Measurements from ENCODE around the gene DDX39B. TPM values are rescaled to one million over a fixed set of nuclear protein-coding genes. Genes with fewer than 3 reads are reported as not detected.

DDX39B gene
- total RNA-seq, 1 donor from 2014 or later, result 230 TPM

DNA sequence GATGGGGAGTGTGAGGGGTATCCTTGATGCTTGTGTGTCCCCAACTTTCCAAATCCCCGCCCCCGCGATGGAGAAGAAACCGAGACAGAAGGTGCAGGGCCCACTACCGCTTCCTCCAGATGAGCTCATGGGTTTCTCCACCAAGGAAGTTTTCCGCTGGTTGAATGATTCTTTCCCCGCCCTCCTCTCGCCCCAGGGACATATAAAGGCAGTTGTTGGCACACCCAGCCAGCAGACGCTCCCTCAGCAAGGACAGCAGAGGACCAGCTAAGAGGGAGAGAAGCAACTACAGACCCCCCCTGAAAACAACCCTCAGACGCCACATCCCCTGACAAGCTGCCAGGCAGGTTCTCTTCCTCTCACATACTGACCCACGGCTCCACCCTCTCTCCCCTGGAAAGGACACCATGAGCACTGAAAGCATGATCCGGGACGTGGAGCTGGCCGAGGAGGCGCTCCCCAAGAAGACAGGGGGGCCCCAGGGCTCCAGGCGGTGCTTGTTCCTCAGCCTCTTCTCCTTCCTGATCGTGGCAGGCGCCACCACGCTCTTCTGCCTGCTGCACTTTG is 33.6 kb upstream of the DDX39B start, which contains the start of gene TNF:
Gene TNF (plus strand): TSS at position 231 of the 567 bp plus-strand sequence. CDS start 177 bp downstream, at position 408.
- peak within 1 kb of the TSS; percentile 3 for H3K27ac Mint-ChIP-seq (ENCODE audit: unreplicated experiment)
- no peak for TF ChIP-seq CTCF (IDR thresholded peaks at IDR 0.05)
- no peaks in the 10 kb centered on the region for H3K36me3 Mint-ChIP-seq (ENCODE audit: low read depth)
- H3K4me1 Mint-ChIP-seq (ENCODE audit: low read depth), result peaks cover 3% of the 10 kb centered on the region
- H3K4me3 Mint-ChIP-seq (ENCODE audit: unreplicated experiment), result no peak within 1 kb of the TSS
- no peak for DNase-seq (ENCODE audit: low spot score)
- H3K9me3 Mint-ChIP-seq (ENCODE audit: low read depth), result no peaks in the 10 kb centered on the region
- H3K27me3 Mint-ChIP-seq (ENCODE audit: low read depth), result no peaks in the 10 kb centered on the region

DNA sequence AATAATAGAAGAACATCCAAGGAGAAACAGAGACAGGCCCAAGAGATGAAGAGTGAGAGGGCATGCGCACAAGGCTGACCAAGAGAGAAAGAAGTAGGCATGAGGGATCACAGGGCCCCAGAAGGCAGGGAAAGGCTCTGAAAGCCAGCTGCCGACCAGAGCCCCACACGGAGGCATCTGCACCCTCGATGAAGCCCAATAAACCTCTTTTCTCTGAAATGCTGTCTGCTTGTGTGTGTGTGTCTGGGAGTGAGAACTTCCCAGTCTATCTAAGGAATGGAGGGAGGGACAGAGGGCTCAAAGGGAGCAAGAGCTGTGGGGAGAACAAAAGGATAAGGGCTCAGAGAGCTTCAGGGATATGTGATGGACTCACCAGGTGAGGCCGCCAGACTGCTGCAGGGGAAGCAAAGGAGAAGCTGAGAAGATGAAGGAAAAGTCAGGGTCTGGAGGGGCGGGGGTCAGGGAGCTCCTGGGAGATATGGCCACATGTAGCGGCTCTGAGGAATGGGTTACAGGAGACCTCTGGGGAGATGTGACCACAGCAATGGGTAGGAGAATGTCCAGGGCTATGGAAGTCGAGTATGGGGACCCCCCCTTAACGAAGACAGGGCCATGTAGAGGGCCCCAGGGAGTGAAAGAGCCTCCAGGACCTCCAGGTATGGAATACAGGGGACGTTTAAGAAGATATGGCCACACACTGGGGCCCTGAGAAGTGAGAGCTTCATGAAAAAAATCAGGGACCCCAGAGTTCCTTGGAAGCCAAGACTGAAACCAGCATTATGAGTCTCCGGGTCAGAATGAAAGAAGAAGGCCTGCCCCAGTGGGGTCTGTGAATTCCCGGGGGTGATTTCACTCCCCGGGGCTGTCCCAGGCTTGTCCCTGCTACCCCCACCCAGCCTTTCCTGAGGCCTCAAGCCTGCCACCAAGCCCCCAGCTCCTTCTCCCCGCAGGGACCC is 32.6 kb upstream of the DDX39B start:
- H3K9me3 Mint-ChIP-seq (ENCODE audit: low read depth), result no peaks in the 10 kb centered on the region
- H3K4me3 Mint-ChIP-seq (ENCODE audit: unreplicated experiment), result no peak overlapping the region
- H3K27me3 Mint-ChIP-seq (ENCODE audit: low read depth), result no peaks in the 10 kb centered on the region
- H3K36me3 Mint-ChIP-seq (ENCODE audit: low read depth), result no peaks in the 10 kb centered on the region
- no peak for TF ChIP-seq CTCF (IDR thresholded peaks at IDR 0.05)
- no peak overlapping the region for H3K27ac Mint-ChIP-seq (ENCODE audit: unreplicated experiment)
- H3K4me1 Mint-ChIP-seq (ENCODE audit: low read depth), result peaks cover 3% of the 10 kb centered on the region
- no peak for DNase-seq (ENCODE audit: low spot score)

GRCh38 chr6:31573239-31574105 is 31.7 kb upstream of the DDX39B start:
- H3K27ac Mint-ChIP-seq (ENCODE audit: unreplicated experiment), result no peak overlapping the region
- H3K36me3 Mint-ChIP-seq (ENCODE audit: low read depth), result no peaks in the 10 kb centered on the region
- no peaks in the 10 kb centered on the region for H3K9me3 Mint-ChIP-seq (ENCODE audit: low read depth)
- H3K27me3 Mint-ChIP-seq (ENCODE audit: low read depth), result no peaks in the 10 kb centered on the region
- no peak overlapping the region for H3K4me3 Mint-ChIP-seq (ENCODE audit: unreplicated experiment)
- DNase-seq (ENCODE audit: low spot score), result no peak
- H3K4me1 Mint-ChIP-seq (ENCODE audit: low read depth), result peaks cover 3% of the 10 kb centered on the region
- no peak for TF ChIP-seq CTCF (IDR thresholded peaks at IDR 0.05)

DNA sequence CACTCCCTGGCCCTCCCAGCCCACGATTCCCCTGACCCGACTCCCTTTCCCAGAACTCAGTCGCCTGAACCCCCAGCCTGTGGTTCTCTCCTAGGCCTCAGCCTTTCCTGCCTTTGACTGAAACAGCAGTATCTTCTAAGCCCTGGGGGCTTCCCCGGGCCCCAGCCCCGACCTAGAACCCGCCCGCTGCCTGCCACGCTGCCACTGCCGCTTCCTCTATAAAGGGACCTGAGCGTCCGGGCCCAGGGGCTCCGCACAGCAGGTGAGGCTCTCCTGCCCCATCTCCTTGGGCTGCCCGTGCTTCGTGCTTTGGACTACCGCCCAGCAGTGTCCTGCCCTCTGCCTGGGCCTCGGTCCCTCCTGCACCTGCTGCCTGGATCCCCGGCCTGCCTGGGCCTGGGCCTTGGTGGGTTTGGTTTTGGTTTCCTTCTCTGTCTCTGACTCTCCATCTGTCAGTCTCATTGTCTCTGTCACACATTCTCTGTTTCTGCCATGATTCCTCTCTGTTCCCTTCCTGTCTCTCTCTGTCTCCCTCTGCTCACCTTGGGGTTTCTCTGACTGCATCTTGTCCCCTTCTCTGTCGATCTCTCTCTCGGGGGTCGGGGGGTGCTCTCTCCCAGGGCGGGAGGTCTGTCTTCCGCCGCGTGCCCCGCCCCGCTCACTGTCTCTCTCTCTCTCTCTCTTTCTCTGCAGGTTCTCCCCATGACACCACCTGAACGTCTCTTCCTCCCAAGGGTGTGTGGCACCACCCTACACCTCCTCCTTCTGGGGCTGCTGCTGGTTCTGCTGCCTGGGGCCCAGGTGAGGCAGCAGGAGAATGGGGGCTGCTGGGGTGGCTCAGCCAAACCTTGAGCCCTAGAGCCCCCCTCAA is 30.5 kb upstream of the DDX39B start, which contains the start of gene LTA:
Gene LTA (plus strand): TSS at position 249 of the 871 bp plus-strand sequence. CDS start 454 bp downstream, at position 703.
- peaks cover 2% of the 10 kb centered on the region for H3K27me3 Mint-ChIP-seq (ENCODE audit: low read depth)
- no peak for TF ChIP-seq CTCF (IDR thresholded peaks at IDR 0.05)
- H3K27ac Mint-ChIP-seq (ENCODE audit: unreplicated experiment), result peak within 1 kb of the TSS; percentile 20
- H3K9me3 Mint-ChIP-seq (ENCODE audit: low read depth), result no peaks in the 10 kb centered on the region
- no peaks in the 10 kb centered on the region for H3K36me3 Mint-ChIP-seq (ENCODE audit: low read depth)
- DNase-seq (ENCODE audit: low spot score), result no peak
- H3K4me1 Mint-ChIP-seq (ENCODE audit: low read depth), result no peaks in the 10 kb centered on the region
- H3K4me3 Mint-ChIP-seq (ENCODE audit: unreplicated experiment), result no peak within 1 kb of the TSS

Data from chondrocyte (in vitro differentiated cells).